Omental fat pad (tissue), 4 donors: ENCODE results near the gene NXPH1. TPM values are rescaled to one million over a fixed set of nuclear protein-coding genes. Genes with fewer than 3 reads are reported as not detected.

Experiments used
- ATAC-seq: fragments of 150-250 bp; one replicate; pipeline ENCODE4 v1.9.1; 2016; ENCODE audit warnings: mild to moderate bottlenecking, moderate library complexity; ENCODE audit not compliant: low FRiP score
- DNase-seq: peaks from one replicate; pipeline ENCODE4 v3.0.0-alpha.2; 2019; ENCODE audit warnings: low spot score
- total RNA-seq, 4 donors: library from RNA; depleted of rRNA; stranded (reverse); fragments of >200 nt; gene quantifications; one replicate each; pipeline ENCODE4 v1.1.0, GENCODE V29; 2016
- TF ChIP-seq, protein P1 (sequence below), 3 donors: fragments of 450-650 bp; IDR thresholded peaks; one replicate each; pipeline ENCODE4 v1.5.1; 2016 to 2017; ENCODE audit warnings: antibody characterized with exemption in 3 of 3, mild to moderate bottlenecking in 3 of 3, moderate library complexity in 2 of 3

The NXPH1 gene
- total RNA-seq, 4 donors from 2014 or later: not detected

DNA sequence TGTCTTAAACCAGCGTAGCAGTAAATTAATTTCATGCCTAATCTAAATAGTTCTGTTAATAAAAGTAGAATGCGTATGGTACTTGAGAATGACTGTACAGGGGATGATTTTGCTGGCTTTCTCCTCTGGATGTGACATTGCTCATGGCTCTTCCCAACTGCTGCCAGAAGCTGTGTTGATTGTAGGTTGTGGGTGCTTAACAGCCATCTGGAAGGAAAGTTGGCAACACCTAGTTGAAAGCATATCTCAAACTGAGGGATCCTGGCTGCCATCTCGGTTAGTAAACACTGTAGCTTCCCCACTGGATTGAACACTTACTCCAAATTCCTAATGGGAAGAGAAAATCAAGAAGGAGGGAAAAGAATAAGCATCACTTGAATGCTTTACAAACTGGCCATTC is 130.9 kb downstream of the NXPH1 start:
- no peak for DNase-seq
- no peak for ATAC-seq
- TF ChIP-seq, protein P1, sequence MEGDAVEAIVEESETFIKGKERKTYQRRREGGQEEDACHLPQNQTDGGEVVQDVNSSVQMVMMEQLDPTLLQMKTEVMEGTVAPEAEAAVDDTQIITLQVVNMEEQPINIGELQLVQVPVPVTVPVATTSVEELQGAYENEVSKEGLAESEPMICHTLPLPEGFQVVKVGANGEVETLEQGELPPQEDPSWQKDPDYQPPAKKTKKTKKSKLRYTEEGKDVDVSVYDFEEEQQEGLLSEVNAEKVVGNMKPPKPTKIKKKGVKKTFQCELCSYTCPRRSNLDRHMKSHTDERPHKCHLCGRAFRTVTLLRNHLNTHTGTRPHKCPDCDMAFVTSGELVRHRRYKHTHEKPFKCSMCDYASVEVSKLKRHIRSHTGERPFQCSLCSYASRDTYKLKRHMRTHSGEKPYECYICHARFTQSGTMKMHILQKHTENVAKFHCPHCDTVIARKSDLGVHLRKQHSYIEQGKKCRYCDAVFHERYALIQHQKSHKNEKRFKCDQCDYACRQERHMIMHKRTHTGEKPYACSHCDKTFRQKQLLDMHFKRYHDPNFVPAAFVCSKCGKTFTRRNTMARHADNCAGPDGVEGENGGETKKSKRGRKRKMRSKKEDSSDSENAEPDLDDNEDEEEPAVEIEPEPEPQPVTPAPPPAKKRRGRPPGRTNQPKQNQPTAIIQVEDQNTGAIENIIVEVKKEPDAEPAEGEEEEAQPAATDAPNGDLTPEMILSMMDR (IDR thresholded peaks at IDR 0.05): no peak

DNA sequence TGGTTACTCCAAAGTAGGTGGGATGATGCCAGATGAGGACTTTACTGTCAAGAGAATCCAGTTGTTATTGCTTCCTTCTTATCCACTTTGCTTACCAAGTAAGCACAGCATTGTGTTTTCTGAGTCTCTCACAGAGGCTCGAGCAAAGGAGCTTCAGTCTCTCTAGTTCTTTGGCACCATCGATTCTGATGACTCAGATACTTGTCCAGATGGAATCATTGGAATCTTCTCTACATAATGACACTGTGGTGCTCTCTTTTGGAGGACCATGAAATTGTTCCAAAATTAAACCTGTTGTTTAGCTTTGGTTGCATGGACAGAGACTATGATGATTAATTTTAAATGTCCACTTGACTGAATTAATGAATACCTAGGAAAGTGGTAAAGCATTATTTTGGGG is 132.6 kb downstream of the NXPH1 start:
- TF ChIP-seq, protein P1 (IDR thresholded peaks at IDR 0.05): no peak
- ATAC-seq (no peak), DNase-seq (no peak)

DNA sequence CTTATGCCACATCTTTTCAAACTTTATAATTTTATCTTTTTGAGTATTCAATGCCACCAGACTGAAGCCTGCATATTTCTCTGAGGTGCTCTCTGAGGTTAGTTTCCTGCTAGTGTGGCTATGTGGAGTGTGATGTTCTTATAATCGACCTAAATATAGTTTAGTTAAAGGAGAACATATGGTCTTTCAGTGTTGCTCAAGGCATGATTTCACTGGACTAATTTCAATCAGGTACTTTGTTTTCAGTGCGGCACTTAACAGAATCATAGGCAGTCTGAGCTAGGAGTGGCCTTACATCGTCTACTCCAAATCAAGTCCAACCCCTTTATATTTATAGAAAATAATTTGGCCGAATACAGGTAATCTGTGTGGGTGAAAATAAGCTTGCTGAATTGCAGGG is 134.2 kb downstream of the NXPH1 start:
- TF ChIP-seq, protein P1 (IDR thresholded peaks at IDR 0.05): no peak
- ATAC-seq: no peak

DNA sequence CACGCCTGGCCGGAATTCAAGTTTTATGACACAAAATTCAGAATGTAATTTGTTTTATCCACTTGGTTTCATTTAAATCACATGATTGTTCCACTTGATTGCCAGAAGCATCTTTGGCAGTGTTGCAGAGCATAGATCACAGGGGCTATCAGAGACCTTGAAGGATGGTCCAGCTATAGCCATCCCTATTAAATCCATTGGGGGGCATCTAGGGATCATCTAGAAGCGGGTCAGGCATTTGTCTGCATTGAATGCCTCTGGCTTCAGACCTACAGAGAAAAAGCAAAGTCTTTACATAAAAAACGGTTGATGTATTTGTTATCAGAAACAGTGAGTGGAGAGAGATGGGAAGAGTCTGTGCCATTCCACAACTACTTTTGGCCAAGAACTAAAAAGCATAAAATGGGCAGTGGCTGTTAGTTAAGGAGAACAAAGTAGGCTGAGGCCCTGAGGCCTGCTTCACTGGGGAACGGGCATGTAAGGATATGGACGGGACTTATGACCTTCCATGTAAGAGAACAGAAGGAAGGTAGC is 146.3 kb downstream of the NXPH1 start:
- TF ChIP-seq, protein P1 (IDR thresholded peaks at IDR 0.05): no peak
- DNase-seq (no peak), ATAC-seq (no peak)

More for the DNA sequence above, 134.2 kb downstream of the NXPH1 start:
- DNase-seq: no peak

DNA sequence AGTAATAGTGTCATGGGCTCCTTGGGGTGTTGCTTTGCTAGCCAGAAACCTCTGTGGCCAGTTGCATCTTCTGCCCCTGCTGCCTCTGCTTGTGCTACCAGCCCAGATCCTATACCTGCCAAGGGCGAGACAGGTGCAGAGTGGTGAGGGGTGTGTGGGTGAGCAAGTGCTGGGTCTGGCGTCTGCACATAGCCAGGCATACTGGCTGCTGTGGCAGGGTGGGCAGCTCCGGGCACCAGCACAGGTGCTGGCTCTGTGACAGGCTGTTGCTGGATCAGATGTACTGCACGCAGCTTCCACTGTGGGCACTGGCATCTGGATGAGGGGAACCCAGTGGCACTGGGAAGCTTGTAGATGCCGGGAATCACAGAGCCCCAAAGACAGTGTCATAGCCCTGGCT is 148.4 kb downstream of the NXPH1 start:
- TF ChIP-seq, protein P1 (IDR thresholded peaks at IDR 0.05): no peak
- ATAC-seq (no peak), DNase-seq (no peak)

DNA sequence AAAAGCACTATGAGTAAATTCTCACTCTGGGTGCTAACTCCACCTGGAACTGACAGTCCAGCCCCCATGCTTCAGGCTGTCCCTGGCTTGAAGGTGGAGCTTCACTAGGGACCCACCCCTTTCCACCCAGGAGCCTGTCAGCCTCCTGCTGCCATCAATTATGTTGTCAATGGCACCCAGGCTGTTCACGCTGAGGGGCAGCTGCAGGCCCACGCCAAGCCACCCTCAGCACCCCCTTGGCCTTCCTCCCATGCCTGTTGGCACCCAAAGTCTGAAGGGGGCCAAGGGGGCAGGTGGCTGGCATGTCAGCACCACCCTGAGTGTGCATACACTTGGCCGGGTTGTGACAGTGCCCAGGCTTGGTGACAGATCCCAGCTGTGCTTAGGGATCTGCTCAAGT is 149.3 kb downstream of the NXPH1 start:
- DNase-seq: no peak
- no peak for ATAC-seq
- TF ChIP-seq, protein P1 (IDR thresholded peaks at IDR 0.05): no peak

DNA sequence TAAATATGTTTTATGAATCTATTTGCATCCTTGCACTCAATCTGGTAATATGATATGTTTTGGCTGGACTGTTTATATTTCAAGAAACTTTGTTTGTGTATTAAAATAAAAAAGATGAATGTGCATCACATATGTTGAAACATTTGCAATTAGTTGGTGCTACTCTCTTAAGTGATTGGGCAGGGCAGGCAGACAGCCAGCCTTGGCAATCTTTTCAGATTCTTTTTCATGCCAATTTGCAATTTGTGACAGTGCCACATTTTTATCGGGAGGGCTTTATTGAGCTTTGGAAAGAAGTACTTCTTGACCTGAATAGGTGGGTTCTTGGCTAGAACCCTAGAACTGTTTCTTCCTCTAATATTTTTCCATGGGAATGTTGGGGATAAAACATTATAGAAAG is 152.2 kb downstream of the NXPH1 start:
- DNase-seq (no peak), ATAC-seq (no peak)
- TF ChIP-seq, protein P1 (IDR thresholded peaks at IDR 0.05): no peak
